ENCODE data around the gene APLF.

APLF gene

DNA sequence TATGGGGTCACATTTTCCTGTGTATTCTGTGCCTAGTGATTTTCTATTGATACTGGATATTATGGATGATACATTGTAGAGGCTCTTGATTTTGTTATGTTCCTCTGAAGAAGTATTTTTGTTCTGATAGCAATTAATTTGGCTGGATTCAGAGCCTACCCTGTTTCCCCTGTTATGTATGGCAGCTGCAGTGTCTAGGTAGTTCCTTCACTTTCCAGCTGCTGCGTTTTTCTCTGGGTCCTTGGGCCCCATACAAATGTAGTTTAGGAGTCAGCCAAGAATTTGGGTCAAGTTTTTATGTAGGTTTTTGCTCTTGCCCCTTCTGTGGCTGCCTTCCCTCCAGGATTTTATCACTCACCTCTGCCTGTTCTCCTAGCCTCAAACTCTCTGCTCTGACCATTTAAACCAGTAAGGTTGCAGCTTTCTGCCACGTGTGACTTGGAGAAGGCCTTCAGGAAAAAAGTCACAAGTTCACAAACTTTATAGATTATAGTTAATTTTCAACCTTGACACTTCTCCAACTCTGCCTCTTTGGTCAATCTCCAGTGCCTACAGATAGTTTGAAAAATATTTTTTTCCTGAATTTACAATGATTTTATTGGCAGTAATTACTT, 47.0 kb downstream of the APLF start:
- Histone ChIP-seq H3K36me3 (replicated peaks; ENCODE audit: insufficient read depth, low read length) (no peaks in the 10 kb centered on the region), H2AFZ (ENCODE audit: low read length) (no peak overlapping the region), H3K9me3 (replicated peaks; ENCODE audit: insufficient read depth, low read length) (no peaks in the 10 kb centered on the region), H3K27ac (ENCODE audit: low read length) (no peak overlapping the region), H3K9me2 (replicated peaks; ENCODE audit: insufficient read depth, low read length) (no peaks in the 10 kb centered on the region), H3K4me1 (ENCODE audit: low read length) (no peaks in the 10 kb centered on the region), H4K20me1 (ENCODE audit: insufficient read depth, low read length) (no peaks in the 10 kb centered on the region), H3K27me3 (replicated peaks; ENCODE audit: insufficient read depth, low read length) (no peaks in the 10 kb centered on the region), H3K79me2 (ENCODE audit: low read length) (no peaks in the 10 kb centered on the region), H3K4me3 (ENCODE audit: low read length) (no peak overlapping the region), H3K4me2 (ENCODE audit: low read depth, low read length) (no peak overlapping the region), H3F3A (ENCODE audit: insufficient read depth, low read length) (no peaks in the 10 kb centered on the region), H3K9ac (ENCODE audit: low read length) (no peak overlapping the region)
- TF ChIP-seq, protein P1, sequence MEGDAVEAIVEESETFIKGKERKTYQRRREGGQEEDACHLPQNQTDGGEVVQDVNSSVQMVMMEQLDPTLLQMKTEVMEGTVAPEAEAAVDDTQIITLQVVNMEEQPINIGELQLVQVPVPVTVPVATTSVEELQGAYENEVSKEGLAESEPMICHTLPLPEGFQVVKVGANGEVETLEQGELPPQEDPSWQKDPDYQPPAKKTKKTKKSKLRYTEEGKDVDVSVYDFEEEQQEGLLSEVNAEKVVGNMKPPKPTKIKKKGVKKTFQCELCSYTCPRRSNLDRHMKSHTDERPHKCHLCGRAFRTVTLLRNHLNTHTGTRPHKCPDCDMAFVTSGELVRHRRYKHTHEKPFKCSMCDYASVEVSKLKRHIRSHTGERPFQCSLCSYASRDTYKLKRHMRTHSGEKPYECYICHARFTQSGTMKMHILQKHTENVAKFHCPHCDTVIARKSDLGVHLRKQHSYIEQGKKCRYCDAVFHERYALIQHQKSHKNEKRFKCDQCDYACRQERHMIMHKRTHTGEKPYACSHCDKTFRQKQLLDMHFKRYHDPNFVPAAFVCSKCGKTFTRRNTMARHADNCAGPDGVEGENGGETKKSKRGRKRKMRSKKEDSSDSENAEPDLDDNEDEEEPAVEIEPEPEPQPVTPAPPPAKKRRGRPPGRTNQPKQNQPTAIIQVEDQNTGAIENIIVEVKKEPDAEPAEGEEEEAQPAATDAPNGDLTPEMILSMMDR (IDR thresholded peaks at IDR 0.05; ENCODE audit: low read length), result no peak
- TF ChIP-seq EZH2phosphoT487 (IDR thresholded peaks at IDR 0.05; ENCODE audit: low read length) (no peak), EZH2 (optimal IDR thresholded peaks at IDR 0.05; ENCODE audit: low read depth, low read length) (no peak)
- DNase-seq, result no peak

DNA sequence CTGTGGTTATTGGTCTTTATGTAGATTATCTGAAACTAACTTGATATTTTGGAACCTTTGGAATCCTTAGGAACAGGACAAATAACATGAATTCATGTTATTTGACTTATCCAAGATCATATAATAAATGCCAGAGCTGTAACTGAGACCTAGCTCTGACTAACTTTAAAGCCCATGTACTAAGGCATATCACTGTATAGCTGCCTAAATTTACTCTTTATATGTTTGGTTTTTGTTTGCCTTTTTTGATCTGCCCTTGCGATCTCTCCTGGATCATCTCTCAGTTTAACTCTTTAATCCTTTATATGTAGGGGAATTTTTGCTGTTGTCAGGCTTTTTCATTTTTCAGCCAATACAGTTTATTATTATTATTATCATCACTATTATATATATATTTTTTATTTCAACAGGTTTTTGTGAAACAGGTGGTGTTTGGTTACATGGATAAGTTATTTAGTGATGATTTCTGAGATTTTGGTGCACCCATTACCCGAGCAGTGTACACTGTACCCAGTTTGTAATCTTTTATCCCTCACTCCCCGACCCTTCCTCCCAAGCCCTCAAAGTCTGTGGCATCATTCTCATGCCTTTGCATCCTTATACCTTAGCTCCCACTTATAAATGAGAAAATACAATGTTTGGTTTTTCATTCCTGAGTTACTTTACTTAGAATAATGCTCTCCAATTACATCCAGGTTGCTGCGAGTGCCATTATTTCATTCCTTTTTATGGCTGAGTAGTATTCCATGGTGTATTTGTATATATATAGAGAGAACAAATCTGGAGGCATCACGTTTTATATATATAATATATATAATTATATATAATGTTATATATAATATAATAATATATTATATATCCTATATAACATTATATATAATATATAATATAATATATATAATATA, 48.9 kb downstream of the APLF start:
- Histone ChIP-seq H3F3A (ENCODE audit: insufficient read depth, low read length) (no peaks in the 10 kb centered on the region), H3K4me3 (ENCODE audit: low read length) (no peak overlapping the region), H3K9me3 (replicated peaks; ENCODE audit: insufficient read depth, low read length) (no peaks in the 10 kb centered on the region), H3K4me2 (ENCODE audit: low read depth, low read length) (no peak overlapping the region), H3K27ac (ENCODE audit: low read length) (no peak overlapping the region), H3K27me3 (replicated peaks; ENCODE audit: insufficient read depth, low read length) (no peaks in the 10 kb centered on the region), H3K79me2 (ENCODE audit: low read length) (no peaks in the 10 kb centered on the region), H3K36me3 (replicated peaks; ENCODE audit: insufficient read depth, low read length) (no peaks in the 10 kb centered on the region), H2AFZ (ENCODE audit: low read length) (no peak overlapping the region), H4K20me1 (ENCODE audit: insufficient read depth, low read length) (no peaks in the 10 kb centered on the region), H3K9ac (ENCODE audit: low read length) (no peak overlapping the region), H3K4me1 (ENCODE audit: low read length) (no peaks in the 10 kb centered on the region), H3K9me2 (replicated peaks; ENCODE audit: insufficient read depth, low read length) (no peaks in the 10 kb centered on the region)
- TF ChIP-seq EZH2 (optimal IDR thresholded peaks at IDR 0.05; ENCODE audit: low read depth, low read length), result no peak
- TF ChIP-seq, protein P1 (IDR thresholded peaks at IDR 0.05; ENCODE audit: low read length), result no peak
- no peak for TF ChIP-seq EZH2phosphoT487 (IDR thresholded peaks at IDR 0.05; ENCODE audit: low read length)
- no peak for DNase-seq

- Histone ChIP-seq H3K4me3 (ENCODE audit: low read length) (no peak overlapping the region), H3K4me1 (ENCODE audit: low read length) (no peaks in the 10 kb centered on the region), H4K20me1 (ENCODE audit: insufficient read depth, low read length) (no peaks in the 10 kb centered on the region), H3K9me2 (replicated peaks; ENCODE audit: insufficient read depth, low read length) (no peaks in the 10 kb centered on the region), H3F3A (ENCODE audit: insufficient read depth, low read length) (no peaks in the 10 kb centered on the region), H3K9me3 (replicated peaks; ENCODE audit: insufficient read depth, low read length) (no peaks in the 10 kb centered on the region), H3K36me3 (replicated peaks; ENCODE audit: insufficient read depth, low read length) (no peaks in the 10 kb centered on the region), H3K4me2 (ENCODE audit: low read depth, low read length) (no peak overlapping the region), H3K9ac (ENCODE audit: low read length) (no peak overlapping the region), H3K27me3 (replicated peaks; ENCODE audit: insufficient read depth, low read length) (no peaks in the 10 kb centered on the region), H2AFZ (ENCODE audit: low read length) (no peak overlapping the region), H3K79me2 (ENCODE audit: low read length) (no peaks in the 10 kb centered on the region), H3K27ac (ENCODE audit: low read length) (no peak overlapping the region)
- no peak for DNase-seq
- TF ChIP-seq, protein P1 (IDR thresholded peaks at IDR 0.05; ENCODE audit: low read length), result no peak
- TF ChIP-seq EZH2phosphoT487 (IDR thresholded peaks at IDR 0.05; ENCODE audit: low read length), result no peak
- no peak for TF ChIP-seq EZH2 (optimal IDR thresholded peaks at IDR 0.05; ENCODE audit: low read depth, low read length)
These were observed 51.9 kb downstream of the APLF start for GRCh38 chr2:68519236-68519635.

All from MM.1S (cell line).